ENCODE measurements around the gene APPBP2. TPM values are rescaled to one million over a fixed set of nuclear protein-coding genes. Genes with fewer than 3 reads are reported as not detected.

Gene APPBP2
- polyA plus RNA-seq, 2 donors = 4.4 to 5.3 TPM

DNA sequence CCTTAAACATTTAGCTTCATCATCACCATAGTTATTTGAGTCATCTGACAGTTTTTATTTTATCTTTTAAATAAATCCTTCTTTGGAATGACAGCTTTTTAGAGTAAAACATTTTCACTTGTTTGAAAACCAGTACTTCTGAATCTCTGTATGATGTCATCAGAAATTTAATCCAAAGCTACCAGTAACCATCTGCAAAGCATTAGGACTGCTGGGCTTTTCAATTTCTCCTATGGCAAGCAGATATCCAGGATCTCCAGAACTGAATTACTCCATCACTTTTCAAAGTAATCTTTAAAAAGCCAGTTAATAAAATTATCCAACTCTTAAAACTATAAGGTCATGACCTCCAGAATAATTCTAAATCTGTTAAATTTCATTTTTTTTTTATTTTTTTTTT is 52.3 kb downstream of the APPBP2 start:
- Histone ChIP-seq H3K4me3 (ENCODE audit: low read depth in 1 of 2, low read length in 2 of 2) (no peak overlapping the region), H3K27me3 (ENCODE audit: control insufficient read depth in 1 of 2, insufficient read depth in 2 of 2, low read length in 2 of 2) (no peaks in the 10 kb centered on the region), H3K4me1 (ENCODE audit: control insufficient read depth in 2 of 2, insufficient read depth in 2 of 2, low read length in 1 of 2) (no peaks in the 10 kb centered on the region), H3K27ac (ENCODE audit: low read depth in 2 of 2, low read length in 1 of 2) (no peak overlapping the region), H3K9me3 (ENCODE audit: control insufficient read depth in 2 of 2, insufficient read depth in 1 of 2, low read depth in 1 of 2, low read length in 1 of 2) (no peaks in the 10 kb centered on the region), H3K36me3 (ENCODE audit: control insufficient read depth in 2 of 2, insufficient read depth in 2 of 2, low read length in 1 of 2) (peaks cover 0 to 2% of the 10 kb centered on the region in 2 donors)

DNA sequence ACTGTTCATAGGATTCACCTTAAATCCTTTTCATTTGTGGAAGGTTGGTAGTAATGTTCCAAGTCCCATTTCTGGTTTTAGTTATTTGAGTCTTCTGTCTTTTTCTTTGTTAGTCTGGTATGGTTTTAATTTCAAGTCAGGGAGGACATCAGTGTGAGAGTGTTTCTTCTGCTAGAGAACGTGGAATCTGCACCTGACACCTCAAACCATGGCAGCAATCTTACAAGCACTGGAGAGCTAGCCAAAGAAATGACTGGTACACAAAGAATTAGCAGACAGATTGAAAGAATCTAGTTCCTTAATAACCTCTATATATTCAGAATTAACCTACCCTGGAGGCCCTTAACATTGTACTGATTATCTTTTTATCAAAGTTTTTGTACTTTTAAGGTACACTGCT is 53.6 kb downstream of the APPBP2 start:
- H3K4me3 ChIP-seq (ENCODE audit: low read depth in 1 of 2, low read length in 2 of 2) = no peak overlapping the region
- H3K9me3 ChIP-seq (ENCODE audit: control insufficient read depth in 2 of 2, insufficient read depth in 1 of 2, low read depth in 1 of 2, low read length in 1 of 2) = no peaks in the 10 kb centered on the region
- no peak overlapping the region for H3K27ac ChIP-seq (ENCODE audit: low read depth in 2 of 2, low read length in 1 of 2)
- WGBS, 2 donors = 92 to 96% methylated on average over 1 of the region's 1 CpG
- H3K27me3 ChIP-seq (ENCODE audit: control insufficient read depth in 1 of 2, insufficient read depth in 2 of 2, low read length in 2 of 2) = no peaks in the 10 kb centered on the region
- H3K36me3 ChIP-seq (ENCODE audit: control insufficient read depth in 2 of 2, insufficient read depth in 2 of 2, low read length in 1 of 2) = no peaks in the 10 kb centered on the region
- H3K4me1 ChIP-seq (ENCODE audit: control insufficient read depth in 2 of 2, insufficient read depth in 2 of 2, low read length in 1 of 2) = no peaks in the 10 kb centered on the region

DNA sequence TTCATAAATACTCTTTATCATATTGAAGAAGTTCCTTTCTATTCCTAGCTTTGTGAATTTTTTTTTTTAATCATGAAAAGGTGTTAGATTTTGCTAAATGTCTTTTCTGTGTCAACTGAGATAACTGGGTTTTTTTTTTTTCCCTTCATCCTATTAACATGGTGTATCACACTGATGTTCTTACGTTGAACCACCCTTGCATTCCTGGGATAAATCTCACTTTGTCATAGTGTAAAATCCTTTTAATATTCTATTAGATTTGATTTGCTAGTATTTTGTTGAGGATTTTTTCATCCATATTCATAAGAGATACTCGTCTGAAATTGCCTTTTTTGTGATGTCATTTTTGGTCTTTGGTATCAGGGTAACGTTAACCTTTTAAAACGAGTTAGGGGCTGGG is 54.6 kb downstream of the APPBP2 start:
- Histone ChIP-seq H3K36me3 (ENCODE audit: control insufficient read depth in 2 of 2, insufficient read depth in 2 of 2, low read length in 1 of 2) (no peaks in the 10 kb centered on the region), H3K27me3 (ENCODE audit: control insufficient read depth in 1 of 2, insufficient read depth in 2 of 2, low read length in 2 of 2) (no peaks in the 10 kb centered on the region), H3K4me1 (ENCODE audit: control insufficient read depth in 2 of 2, insufficient read depth in 2 of 2, low read length in 1 of 2) (no peaks in the 10 kb centered on the region), H3K27ac (ENCODE audit: low read depth in 2 of 2, low read length in 1 of 2) (no peak overlapping the region), H3K9me3 (ENCODE audit: control insufficient read depth in 2 of 2, insufficient read depth in 1 of 2, low read depth in 1 of 2, low read length in 1 of 2) (no peaks in the 10 kb centered on the region), H3K4me3 (ENCODE audit: low read depth in 1 of 2, low read length in 2 of 2) (no peak overlapping the region)
- WGBS, 2 donors = 98 to 99% methylated on average over 4 of the region's 4 CpGs

DNA sequence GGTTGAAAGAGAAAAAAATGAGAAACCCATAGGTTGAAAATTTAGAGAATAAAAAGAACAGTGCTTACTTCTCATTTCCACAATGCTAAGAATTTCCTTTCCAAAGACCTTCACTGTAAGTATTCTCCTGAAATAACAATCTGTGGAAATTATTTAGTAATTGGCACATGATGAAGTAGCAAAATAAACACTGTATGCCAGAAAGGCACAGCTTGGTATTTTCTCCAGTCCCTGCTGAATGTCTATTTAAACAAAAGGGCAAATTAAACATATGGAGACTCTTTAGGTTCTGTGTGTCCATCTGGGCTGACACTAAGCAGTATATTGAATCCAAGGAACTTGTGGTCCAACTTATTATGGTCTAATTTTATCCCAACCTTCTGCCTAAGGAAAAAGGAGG is 57.7 kb downstream of the APPBP2 start:
- no peaks in the 10 kb centered on the region for H3K4me1 ChIP-seq (ENCODE audit: control insufficient read depth in 2 of 2, insufficient read depth in 2 of 2, low read length in 1 of 2)
- no peaks in the 10 kb centered on the region for H3K27me3 ChIP-seq (ENCODE audit: control insufficient read depth in 1 of 2, insufficient read depth in 2 of 2, low read length in 2 of 2)
- peaks cover 0 to 3% of the 10 kb centered on the region in 2 donors for H3K36me3 ChIP-seq (ENCODE audit: control insufficient read depth in 2 of 2, insufficient read depth in 2 of 2, low read length in 1 of 2)
- no peak overlapping the region for H3K4me3 ChIP-seq (ENCODE audit: low read depth in 1 of 2, low read length in 2 of 2)
- H3K27ac ChIP-seq (ENCODE audit: low read depth in 2 of 2, low read length in 1 of 2) = no peak overlapping the region
- no peaks in the 10 kb centered on the region for H3K9me3 ChIP-seq (ENCODE audit: control insufficient read depth in 2 of 2, insufficient read depth in 1 of 2, low read depth in 1 of 2, low read length in 1 of 2)

DNA sequence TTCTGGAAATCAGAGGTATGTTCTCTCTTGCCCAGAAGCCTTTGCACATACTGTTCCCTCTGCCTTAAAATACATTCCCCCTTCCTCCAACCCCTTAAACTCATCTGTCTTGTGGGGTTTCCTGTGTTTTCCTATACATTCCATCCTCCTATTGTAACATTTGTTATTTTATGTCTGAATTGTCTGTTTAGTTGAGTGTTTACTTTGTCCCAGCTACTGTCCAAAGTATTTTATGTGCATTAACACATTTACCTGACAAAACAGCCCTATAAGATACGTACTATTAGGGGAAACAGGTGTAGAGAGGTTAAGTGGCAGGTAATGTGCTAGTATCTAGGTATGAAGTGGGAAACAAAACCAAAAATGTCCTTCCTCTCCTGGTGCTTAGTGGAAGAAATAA is 61.7 kb downstream of the APPBP2 start:
- peaks cover 2 to 8% of the 10 kb centered on the region in 2 donors for H3K36me3 ChIP-seq (ENCODE audit: control insufficient read depth in 2 of 2, insufficient read depth in 2 of 2, low read length in 1 of 2)
- WGBS, 2 donors = 89 to 98% methylated on average over 1 of the region's 1 CpG
- no peak overlapping the region for H3K4me3 ChIP-seq (ENCODE audit: low read depth in 1 of 2, low read length in 2 of 2)
- H3K27ac ChIP-seq (ENCODE audit: low read depth in 2 of 2, low read length in 1 of 2) = no peak overlapping the region
- H3K9me3 ChIP-seq (ENCODE audit: control insufficient read depth in 2 of 2, insufficient read depth in 1 of 2, low read depth in 1 of 2, low read length in 1 of 2) = no peaks in the 10 kb centered on the region
- no peaks in the 10 kb centered on the region for H3K27me3 ChIP-seq (ENCODE audit: control insufficient read depth in 1 of 2, insufficient read depth in 2 of 2, low read length in 2 of 2)
- H3K4me1 ChIP-seq (ENCODE audit: control insufficient read depth in 2 of 2, insufficient read depth in 2 of 2, low read length in 1 of 2) = no peaks in the 10 kb centered on the region

DNA sequence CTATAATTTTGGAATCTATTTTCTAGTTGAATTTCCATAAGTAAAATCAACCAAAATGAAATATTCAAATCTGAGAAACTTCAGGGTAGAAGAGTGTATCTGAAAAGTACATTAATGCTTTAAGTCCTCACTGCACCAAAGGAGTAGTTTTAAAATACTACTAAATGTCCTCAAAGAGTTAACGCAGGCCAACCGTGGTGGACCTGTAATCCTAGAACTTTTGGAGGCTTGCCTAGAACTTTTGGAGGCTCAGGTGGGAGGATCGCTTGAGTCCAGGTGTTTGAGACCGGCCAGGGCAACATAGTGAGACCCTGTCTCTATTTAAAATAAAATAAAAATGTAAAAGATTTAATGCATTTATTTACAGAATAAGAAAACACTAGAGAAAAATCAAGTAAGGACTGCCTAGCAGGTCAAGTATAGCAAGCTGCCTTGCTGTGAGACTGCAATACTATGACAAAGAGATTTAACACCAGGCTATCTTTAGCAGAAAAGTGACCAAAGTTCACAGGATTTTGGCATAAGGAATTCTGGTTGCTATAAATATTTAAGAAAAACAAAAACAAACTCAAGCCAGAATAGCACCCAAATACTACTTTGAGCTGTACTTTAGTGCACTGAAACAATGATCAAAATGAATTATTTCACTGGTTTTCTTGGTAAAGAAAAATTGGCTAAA is 62.7 kb downstream of the APPBP2 start:
- no peaks in the 10 kb centered on the region for H3K4me1 ChIP-seq (ENCODE audit: control insufficient read depth in 2 of 2, insufficient read depth in 2 of 2, low read length in 1 of 2)
- WGBS, 2 donors = 70 to 72% methylated on average over 4 of the region's 4 CpGs
- H3K36me3 ChIP-seq (ENCODE audit: control insufficient read depth in 2 of 2, insufficient read depth in 2 of 2, low read length in 1 of 2) = peaks cover 2 to 8% of the 10 kb centered on the region in 2 donors
- H3K27me3 ChIP-seq (ENCODE audit: control insufficient read depth in 1 of 2, insufficient read depth in 2 of 2, low read length in 2 of 2) = no peaks in the 10 kb centered on the region
- H3K9me3 ChIP-seq (ENCODE audit: control insufficient read depth in 2 of 2, insufficient read depth in 1 of 2, low read depth in 1 of 2, low read length in 1 of 2) = no peaks in the 10 kb centered on the region
- no peak overlapping the region for H3K4me3 ChIP-seq (ENCODE audit: low read depth in 1 of 2, low read length in 2 of 2)
- no peak overlapping the region for H3K27ac ChIP-seq (ENCODE audit: low read depth in 2 of 2, low read length in 1 of 2)

DNA sequence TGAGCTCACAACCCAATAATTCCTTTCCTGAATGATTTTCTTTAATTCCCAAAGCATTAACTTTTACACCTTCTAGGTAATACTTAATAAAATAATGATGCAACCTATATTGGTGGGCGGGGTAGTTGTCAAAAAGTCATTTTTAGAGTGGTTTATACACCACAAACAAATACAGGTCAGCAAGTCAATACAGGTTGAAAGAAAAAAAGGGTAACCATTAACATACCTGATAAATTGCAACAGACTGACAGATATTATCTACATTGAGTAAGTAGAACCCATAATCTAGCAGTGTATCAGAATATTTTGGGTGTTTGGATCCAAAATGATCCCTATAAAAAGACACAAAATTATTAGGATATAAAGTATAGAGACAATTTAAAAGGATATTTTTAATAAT is 64.5 kb downstream of the APPBP2 start:
- no peaks in the 10 kb centered on the region for H3K4me1 ChIP-seq (ENCODE audit: control insufficient read depth in 2 of 2, insufficient read depth in 2 of 2, low read length in 1 of 2)
- no peaks in the 10 kb centered on the region for H3K9me3 ChIP-seq (ENCODE audit: control insufficient read depth in 2 of 2, insufficient read depth in 1 of 2, low read depth in 1 of 2, low read length in 1 of 2)
- peaks cover 2 to 8% of the 10 kb centered on the region in 2 donors for H3K36me3 ChIP-seq (ENCODE audit: control insufficient read depth in 2 of 2, insufficient read depth in 2 of 2, low read length in 1 of 2)
- WGBS, 2 donors = 91 to 92% methylated on average over 1 of the region's 1 CpG
- H3K27ac ChIP-seq (ENCODE audit: low read depth in 2 of 2, low read length in 1 of 2) = no peak overlapping the region
- H3K27me3 ChIP-seq (ENCODE audit: control insufficient read depth in 1 of 2, insufficient read depth in 2 of 2, low read length in 2 of 2) = no peaks in the 10 kb centered on the region
- no peak overlapping the region for H3K4me3 ChIP-seq (ENCODE audit: low read depth in 1 of 2, low read length in 2 of 2)

DNA sequence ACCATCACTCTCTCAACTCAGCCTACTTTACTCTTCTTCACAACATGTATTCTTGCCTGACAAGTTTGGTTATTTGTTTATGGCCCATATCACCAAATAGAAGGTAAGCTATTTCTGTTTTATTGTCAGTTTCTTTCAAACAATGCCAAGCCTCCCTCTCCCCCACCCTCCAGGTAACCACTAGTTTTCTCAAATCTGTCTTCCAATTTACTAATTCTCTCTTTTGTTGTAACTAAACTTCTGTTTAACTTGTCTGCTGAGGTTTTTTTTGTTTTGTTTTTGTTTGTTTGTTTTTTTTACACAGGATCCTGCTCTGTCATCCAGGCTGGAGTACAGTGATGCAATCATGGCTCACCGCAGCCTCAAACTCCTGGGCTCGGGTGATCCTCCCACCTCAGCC is 68.9 kb downstream of the APPBP2 start:
- 86 to 93% methylated on average over 2 of the region's 2 CpGs for WGBS, 2 donors
- H3K27ac ChIP-seq (ENCODE audit: low read depth in 2 of 2, low read length in 1 of 2) = peak overlapping the region; percentile 54 to 59
- H3K27me3 ChIP-seq (ENCODE audit: control insufficient read depth in 1 of 2, insufficient read depth in 2 of 2, low read length in 2 of 2) = no peaks in the 10 kb centered on the region
- peaks cover 4 to 9% of the 10 kb centered on the region in 2 donors for H3K36me3 ChIP-seq (ENCODE audit: control insufficient read depth in 2 of 2, insufficient read depth in 2 of 2, low read length in 1 of 2)
- H3K9me3 ChIP-seq (ENCODE audit: control insufficient read depth in 2 of 2, insufficient read depth in 1 of 2, low read depth in 1 of 2, low read length in 1 of 2) = no peaks in the 10 kb centered on the region
- H3K4me1 ChIP-seq (ENCODE audit: control insufficient read depth in 2 of 2, insufficient read depth in 2 of 2, low read length in 1 of 2) = no peaks in the 10 kb centered on the region
- H3K4me3 ChIP-seq (ENCODE audit: low read depth in 1 of 2, low read length in 2 of 2) = no peak overlapping the region

DNA sequence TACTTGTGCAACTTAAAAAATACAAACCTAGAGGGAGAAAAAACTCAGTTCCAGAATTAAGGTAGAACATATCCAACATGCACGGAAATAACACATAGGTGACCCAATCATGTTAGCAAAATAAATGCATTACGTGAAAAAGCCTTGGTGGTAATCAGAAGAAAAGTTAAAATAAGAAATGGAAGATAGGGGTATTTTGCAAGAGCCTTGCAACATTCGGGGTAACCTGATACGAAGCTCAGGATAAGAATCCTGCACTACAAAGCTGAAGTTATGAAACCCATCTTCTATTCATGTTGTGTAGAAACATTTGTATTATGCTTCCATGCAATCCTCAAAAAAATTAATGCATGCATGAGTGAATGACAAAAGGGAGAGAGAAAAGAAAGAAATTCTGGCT is 70.7 kb downstream of the APPBP2 start:
- Histone ChIP-seq H3K27me3 (ENCODE audit: control insufficient read depth in 1 of 2, insufficient read depth in 2 of 2, low read length in 2 of 2) (no peaks in the 10 kb centered on the region), H3K27ac (ENCODE audit: low read depth in 2 of 2, low read length in 1 of 2) (no peak overlapping the region), H3K4me3 (ENCODE audit: low read depth in 1 of 2, low read length in 2 of 2) (no peak overlapping the region), H3K36me3 (ENCODE audit: control insufficient read depth in 2 of 2, insufficient read depth in 2 of 2, low read length in 1 of 2) (peaks cover 4 to 9% of the 10 kb centered on the region in 2 donors), H3K9me3 (ENCODE audit: control insufficient read depth in 2 of 2, insufficient read depth in 1 of 2, low read depth in 1 of 2, low read length in 1 of 2) (no peaks in the 10 kb centered on the region), H3K4me1 (ENCODE audit: control insufficient read depth in 2 of 2, insufficient read depth in 2 of 2, low read length in 1 of 2) (no peaks in the 10 kb centered on the region)
- WGBS, 2 donors = 88% methylated on average over 4 of the region's 4 CpGs

DNA sequence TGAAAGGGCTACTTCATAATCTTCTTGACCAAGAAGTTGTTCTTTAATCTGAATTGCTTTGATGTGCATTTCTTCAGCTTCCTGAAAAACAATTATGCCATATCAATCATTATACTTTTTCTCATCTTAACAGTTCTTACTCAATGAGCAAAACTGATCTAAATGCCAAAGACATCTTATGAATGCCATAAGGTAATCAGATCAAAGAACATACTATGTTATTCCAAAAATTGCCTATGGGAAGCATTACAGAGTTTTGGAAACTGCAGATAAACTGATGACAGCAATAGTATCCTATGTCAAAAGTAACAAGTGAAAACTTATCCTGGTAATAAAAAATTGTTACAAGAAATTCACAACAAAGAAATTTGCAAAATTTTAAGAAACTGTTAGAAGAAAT is 74.1 kb downstream of the APPBP2 start:
- no peak overlapping the region for H3K27ac ChIP-seq (ENCODE audit: low read depth in 2 of 2, low read length in 1 of 2)
- no peaks in the 10 kb centered on the region for H3K27me3 ChIP-seq (ENCODE audit: control insufficient read depth in 1 of 2, insufficient read depth in 2 of 2, low read length in 2 of 2)
- peaks cover 6 to 10% of the 10 kb centered on the region in 2 donors for H3K36me3 ChIP-seq (ENCODE audit: control insufficient read depth in 2 of 2, insufficient read depth in 2 of 2, low read length in 1 of 2)
- H3K4me1 ChIP-seq (ENCODE audit: control insufficient read depth in 2 of 2, insufficient read depth in 2 of 2, low read length in 1 of 2) = no peaks in the 10 kb centered on the region
- H3K9me3 ChIP-seq (ENCODE audit: control insufficient read depth in 2 of 2, insufficient read depth in 1 of 2, low read depth in 1 of 2, low read length in 1 of 2) = no peaks in the 10 kb centered on the region
- H3K4me3 ChIP-seq (ENCODE audit: low read depth in 1 of 2, low read length in 2 of 2) = no peak overlapping the region

All from esophagus (tissue), 2 donors.